K562 (cell line): ENCODE data around the gene NABP1. TPM values are rescaled to one million over a fixed set of nuclear protein-coding genes. Genes with fewer than 3 reads are reported as not detected.

Experiments
- ATF3 ChIP-seq, 2 experiments: fragments of 450-650 bp in 1 of 2; sonication (generic) in 1 of 2; formaldehyde crosslinking in 1 of 2; IDR thresholded peaks in 1 of 2; conservative IDR thresholded peaks in 1 of 2; 2 replicates each; pipeline versions ENCODE4 v1.6.1 to v1.8.1; 2016 to 2023; ENCODE audit warnings: mild to moderate bottlenecking in 2 of 2, moderate library complexity in 2 of 2, inconsistent platforms in 1 of 2, missing genetic modification reagents in 1 of 2
- CBX3 ChIP-seq, 2 experiments: IDR thresholded peaks; 1 replicate in 1 of 2; 2 replicates in 1 of 2; pipeline ENCODE4 v1.6.1; 2012; ENCODE audit warnings: inconsistent platforms in 2 of 2, low read length in 2 of 2, borderline replicate concordance in 1 of 2, control low read depth in 1 of 2
- CHCHD3 ChIP-seq: fragments of 250-450 bp; sonication (Bioruptor Pico); IDR thresholded peaks from 2 replicates; pipeline ENCODE4 v2.1.2; 2022; ENCODE audit warnings: mild to moderate bottlenecking
- FIP1L1 ChIP-seq: fragments of 200-400 bp; formaldehyde crosslinking; IDR thresholded peaks from 2 replicates; pipeline ENCODE4 v1.6.1; 2018; ENCODE audit warnings: mild to moderate bottlenecking, low read depth, low read length; ENCODE audit not compliant: poor library complexity, severe bottlenecking
- MBD1 ChIP-seq: fragments of 250-450 bp; sonication (Bioruptor Pico); IDR thresholded peaks from 2 replicates; pipeline ENCODE4 v1.8.0; 2022; ENCODE audit warnings: inconsistent platforms
- MGA ChIP-seq: fragments of 450-650 bp; IDR thresholded peaks from 2 replicates; pipeline ENCODE4 v1.6.1; 2016; ENCODE audit warnings: mild to moderate bottlenecking, moderate library complexity
- TRIM24 ChIP-seq, 2 experiments: fragments of 450-650 bp; IDR thresholded peaks; 2 replicates each; pipeline ENCODE4 v1.6.1; 2016
- XRCC5 ChIP-seq: fragments of 200-400 bp; formaldehyde crosslinking; IDR thresholded peaks from 2 replicates; pipeline ENCODE4 v1.6.1; 2017; ENCODE audit warnings: low read depth, mild to moderate bottlenecking, low read length
- YBX1 ChIP-seq: fragments of 450-650 bp; IDR thresholded peaks from 2 replicates; pipeline ENCODE4 v1.7.1; 2016; ENCODE audit warnings: mild to moderate bottlenecking
- ZBTB9 ChIP-seq: fragments of 450-650 bp; formaldehyde crosslinking; IDR thresholded peaks from 2 replicates; pipeline ENCODE4 v1.4.0; 2020; ENCODE audit warnings: mild to moderate bottlenecking, moderate library complexity
- polyA plus RNA-seq, 8 experiments: library from polyadenylated mRNA; depleted of rRNA in 4 of 8; stranded (reverse) in 5 of 8; unstranded in 3 of 8; fragments of >200 nt; fragmentation: Nextera tagmentation in 2 of 8; fragmentation: Illumina TruSeq in 1 of 8; extraction: Ambion mirVana in 2 of 8; extraction: Trizol in 1 of 8; gene quantifications; 2 replicates each; pipeline versions ENCODE4 v1.2.1 to v1.2.3, GENCODE V29; 2011 to 2014; ENCODE audit warnings: inconsistent platforms in 1 of 8, missing spikeins in 1 of 8
- total RNA-seq, 7 experiments: library from RNA; depleted of rRNA in 6 of 7; stranded (reverse); fragments of >200 nt in 6 of 7; fragmentation: Illumina TruSeq in 2 of 7; extraction: Trizol in 2 of 7; gene quantifications; 2 replicates each; pipeline versions ENCODE4 v1.2.1 to v1.2.3, GENCODE V29; 2011 to 2021; ENCODE audit warnings: low replicate concordance in 1 of 7

Gene NABP1
- total and polyA plus RNA-seq, 9 of the 15 experiments (the other 6 are each of a cell fraction or from before 2014, with no cell fraction given), result 12.8 to 44.0 (median 20.2) TPM

- no peak for TF ChIP-seq ZBTB9 (CRISPR knock-in tag)
- peak; percentile 20 to 35; a peak in 2 of 4 replicates for TF ChIP-seq TRIM24 (IDR thresholded peaks at IDR 0.05)
- TF ChIP-seq CHCHD3 (CRISPR knock-in tag), result no peak
- TF ChIP-seq FIP1L1, result no peak
- no peak for TF ChIP-seq MBD1 (CRISPR knock-in tag)
- no peak for TF ChIP-seq CBX3 (IDR thresholded peaks at IDR 0.05; ENCODE audit: borderline replicate concordance in 1 of 2, low read length in 2 of 2)
- peak; percentile 59; the same call in 1 of the 2 replicates for TF ChIP-seq ATF3 (IDR thresholded peaks at IDR 0.05)
- no peak for TF ChIP-seq ATF3 (CRISPR knock-in tag; conservative IDR thresholded peaks at IDR 0.05)
- TF ChIP-seq XRCC5, result no peak
- no peak for TF ChIP-seq MGA
- no peak for TF ChIP-seq YBX1
Observed at GRCh38 chr2:191728750-191729624, 51.1 kb downstream of the NABP1 start (continued).
